Endothelial cell (in vitro differentiated cells): ENCODE measurements around the gene GRAMD4. TPM values are rescaled to one million over a fixed set of nuclear protein-coding genes. Genes with fewer than 3 reads are reported as not detected.

Experiments
- DNase-seq: peaks from one replicate; pipeline ENCODE4 v3.0.0; 2021; ENCODE audit warnings: low spot score
- H3K27ac Mint-ChIP-seq: one replicate; pipeline ENCODE4 v1.8.0; 2021; ENCODE audit warnings: mixed read lengths, inconsistent platforms; ENCODE audit not compliant: unreplicated experiment
- H3K27me3 Mint-ChIP-seq: one replicate; pipeline ENCODE4 v1.8.0; 2021; ENCODE audit warnings: mild to moderate bottlenecking, moderate library complexity, mixed read lengths, inconsistent platforms; ENCODE audit not compliant: unreplicated experiment
- H3K36me3 Mint-ChIP-seq: one replicate; pipeline ENCODE4 v1.8.0; 2021; ENCODE audit warnings: mild to moderate bottlenecking, low read depth, mixed read lengths, inconsistent platforms; ENCODE audit not compliant: unreplicated experiment
- H3K4me1 Mint-ChIP-seq: one replicate; pipeline ENCODE4 v1.8.0; 2021; ENCODE audit warnings: mild to moderate bottlenecking, mixed read lengths, inconsistent platforms; ENCODE audit not compliant: unreplicated experiment
- H3K4me3 Mint-ChIP-seq: one replicate; pipeline ENCODE4 v1.8.0; 2021; ENCODE audit warnings: mild to moderate bottlenecking, mixed read lengths, inconsistent platforms; ENCODE audit not compliant: unreplicated experiment
- H3K9me3 Mint-ChIP-seq: one replicate; pipeline ENCODE4 v1.8.0; 2021; ENCODE audit warnings: mixed read lengths, inconsistent platforms; ENCODE audit not compliant: unreplicated experiment
- total RNA-seq: library from RNA; stranded (reverse); fragmentation: NEBNext Ultra II Directional; extraction: Animal tissue kit (Norgen Biotek cat#: 25700); gene quantifications from one replicate; pipeline ENCODE4 v1.2.1, GENCODE V29; 2021; ENCODE audit not compliant: unreplicated experiment
- TF ChIP-seq, protein P1 (sequence below): fragments of 200-600 bp; sonication (generic); IDR thresholded peaks from one replicate; pipeline ENCODE4 v1.5.0; 2021; ENCODE audit warnings: antibody characterized with exemption; ENCODE audit not compliant: unreplicated experiment

The GRAMD4 gene
- total RNA-seq, 1 donor from 2014 or later = 42.7 TPM

DNA sequence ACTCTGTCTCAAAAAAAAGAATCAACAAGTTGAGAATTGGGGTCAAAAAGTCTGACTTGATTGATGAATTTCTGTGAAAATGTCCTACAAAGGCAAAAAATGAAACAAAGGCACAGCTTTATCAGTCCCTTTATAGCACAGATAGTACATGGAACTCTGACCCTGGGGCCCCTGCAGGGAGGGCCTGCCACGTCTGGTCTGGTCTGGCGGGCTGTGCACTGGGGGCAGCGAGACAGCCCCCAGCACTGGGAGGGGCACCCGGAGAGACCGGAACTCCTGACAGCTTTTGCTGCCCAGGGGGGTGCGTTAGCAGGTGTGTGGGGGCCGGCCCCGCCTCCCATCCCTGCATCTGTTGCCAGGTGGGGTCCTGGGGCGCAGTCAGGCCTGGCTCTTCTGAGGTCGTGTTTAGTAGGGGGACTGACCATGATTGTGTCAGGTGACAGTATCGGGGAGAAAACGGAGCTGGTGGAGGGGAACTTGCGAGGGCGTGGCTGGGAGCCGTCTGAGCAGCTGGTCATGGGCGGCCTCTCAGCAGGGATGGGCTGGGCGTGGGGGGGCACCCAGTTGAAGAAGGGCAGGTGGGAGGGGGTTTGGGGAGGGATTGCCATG lies 51.7 kb downstream of the GRAMD4 start:
- no peak overlapping the region for H3K4me3 Mint-ChIP-seq
- DNase-seq = no peak
- H3K4me1 Mint-ChIP-seq = no peaks in the 10 kb centered on the region
- no peaks in the 10 kb centered on the region for H3K9me3 Mint-ChIP-seq
- no peak overlapping the region for H3K27ac Mint-ChIP-seq
- TF ChIP-seq, protein P1, sequence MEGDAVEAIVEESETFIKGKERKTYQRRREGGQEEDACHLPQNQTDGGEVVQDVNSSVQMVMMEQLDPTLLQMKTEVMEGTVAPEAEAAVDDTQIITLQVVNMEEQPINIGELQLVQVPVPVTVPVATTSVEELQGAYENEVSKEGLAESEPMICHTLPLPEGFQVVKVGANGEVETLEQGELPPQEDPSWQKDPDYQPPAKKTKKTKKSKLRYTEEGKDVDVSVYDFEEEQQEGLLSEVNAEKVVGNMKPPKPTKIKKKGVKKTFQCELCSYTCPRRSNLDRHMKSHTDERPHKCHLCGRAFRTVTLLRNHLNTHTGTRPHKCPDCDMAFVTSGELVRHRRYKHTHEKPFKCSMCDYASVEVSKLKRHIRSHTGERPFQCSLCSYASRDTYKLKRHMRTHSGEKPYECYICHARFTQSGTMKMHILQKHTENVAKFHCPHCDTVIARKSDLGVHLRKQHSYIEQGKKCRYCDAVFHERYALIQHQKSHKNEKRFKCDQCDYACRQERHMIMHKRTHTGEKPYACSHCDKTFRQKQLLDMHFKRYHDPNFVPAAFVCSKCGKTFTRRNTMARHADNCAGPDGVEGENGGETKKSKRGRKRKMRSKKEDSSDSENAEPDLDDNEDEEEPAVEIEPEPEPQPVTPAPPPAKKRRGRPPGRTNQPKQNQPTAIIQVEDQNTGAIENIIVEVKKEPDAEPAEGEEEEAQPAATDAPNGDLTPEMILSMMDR = no peak
- peaks cover 5% of the 10 kb centered on the region for H3K36me3 Mint-ChIP-seq
- H3K27me3 Mint-ChIP-seq = peaks cover 2% of the 10 kb centered on the region

DNA sequence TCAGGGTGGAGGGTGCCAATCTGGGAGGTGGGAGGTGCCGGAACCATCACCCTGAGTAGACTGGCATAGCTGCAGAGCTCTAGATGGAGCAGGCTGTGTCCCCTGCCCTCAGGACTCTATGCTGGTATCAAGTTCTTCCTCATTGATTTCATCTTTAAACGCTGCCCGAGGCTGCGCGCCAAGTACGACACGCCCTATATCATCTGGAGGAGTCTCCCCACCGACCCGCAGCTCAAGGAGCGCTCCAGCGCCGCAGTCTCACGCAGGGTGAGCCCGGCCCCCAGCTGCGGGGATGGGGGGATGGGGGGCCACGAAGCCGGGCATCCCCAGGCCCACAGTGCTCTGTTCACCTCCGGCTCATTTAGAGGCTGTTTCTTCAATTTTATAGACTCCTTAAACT lies 52.5 kb downstream of the GRAMD4 start:
- Mint-ChIP-seq H3K4me3 (no peak overlapping the region), H3K9me3 (no peaks in the 10 kb centered on the region)

DNA sequence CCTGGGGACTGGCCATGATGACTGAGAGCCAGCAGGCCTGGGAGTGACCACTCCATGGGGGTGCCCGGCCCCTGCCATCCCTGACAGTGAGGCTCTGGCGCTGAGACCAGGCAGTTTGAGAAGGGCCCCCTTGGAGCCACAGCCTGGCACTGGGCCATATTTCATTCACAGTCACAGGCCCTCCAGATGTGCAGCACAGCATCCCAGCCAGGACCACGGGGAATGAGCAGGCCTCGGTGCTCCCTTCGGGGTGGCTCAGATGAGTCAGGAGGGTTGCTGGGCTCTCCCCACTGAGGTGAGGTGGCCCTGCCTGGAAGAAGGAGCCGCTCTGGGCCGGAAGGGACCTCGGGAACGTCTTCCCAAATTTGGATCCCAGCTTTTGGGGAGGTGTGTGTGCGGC lies 53.0 kb downstream of the GRAMD4 start:
- peaks cover 5% of the 10 kb centered on the region for H3K36me3 Mint-ChIP-seq
- H3K27ac Mint-ChIP-seq = no peak overlapping the region
- DNase-seq = no peak
- H3K27me3 Mint-ChIP-seq = peaks cover 4% of the 10 kb centered on the region
- no peak overlapping the region for H3K4me3 Mint-ChIP-seq
- no peaks in the 10 kb centered on the region for H3K4me1 Mint-ChIP-seq
- H3K9me3 Mint-ChIP-seq = no peaks in the 10 kb centered on the region
- TF ChIP-seq, protein P1 = no peak

More for the DNA sequence above, 52.5 kb downstream of the GRAMD4 start:
- TF ChIP-seq, protein P1 = no peak
- peaks cover 4% of the 10 kb centered on the region for H3K27me3 Mint-ChIP-seq
- DNase-seq = no peak
- H3K36me3 Mint-ChIP-seq = peaks cover 5% of the 10 kb centered on the region
- no peak overlapping the region for H3K27ac Mint-ChIP-seq
- H3K4me1 Mint-ChIP-seq = no peaks in the 10 kb centered on the region

DNA sequence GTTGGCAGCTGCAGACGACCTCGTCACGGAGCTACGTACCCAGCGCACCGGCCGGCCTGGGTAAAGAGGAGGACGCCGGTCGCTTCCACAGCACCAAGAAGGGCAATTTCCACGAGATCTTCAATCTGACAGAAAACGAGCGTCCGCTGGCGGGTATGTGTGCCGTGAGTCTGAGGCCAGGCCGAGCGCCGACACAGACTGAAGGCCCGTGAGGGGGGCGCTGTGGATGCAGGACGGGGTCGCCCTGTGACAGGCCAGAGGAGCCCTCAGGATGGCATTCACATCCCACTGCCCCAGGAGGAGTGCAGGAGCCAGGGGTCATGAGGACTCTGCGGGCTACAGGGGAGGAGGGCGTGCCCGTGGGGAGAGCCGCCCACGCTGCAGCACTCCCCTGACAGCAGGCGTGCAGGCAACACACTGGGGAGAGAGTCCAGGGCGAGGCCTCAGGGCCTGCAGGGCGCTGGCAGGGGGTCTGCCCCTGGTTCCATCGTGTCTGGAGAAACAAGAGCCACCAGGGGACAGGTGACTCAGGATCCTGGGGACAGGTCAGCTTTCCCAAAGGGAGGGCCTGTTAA lies 53.6 kb downstream of the GRAMD4 start:
- H3K27me3 Mint-ChIP-seq = peaks cover 3% of the 10 kb centered on the region

DNA sequence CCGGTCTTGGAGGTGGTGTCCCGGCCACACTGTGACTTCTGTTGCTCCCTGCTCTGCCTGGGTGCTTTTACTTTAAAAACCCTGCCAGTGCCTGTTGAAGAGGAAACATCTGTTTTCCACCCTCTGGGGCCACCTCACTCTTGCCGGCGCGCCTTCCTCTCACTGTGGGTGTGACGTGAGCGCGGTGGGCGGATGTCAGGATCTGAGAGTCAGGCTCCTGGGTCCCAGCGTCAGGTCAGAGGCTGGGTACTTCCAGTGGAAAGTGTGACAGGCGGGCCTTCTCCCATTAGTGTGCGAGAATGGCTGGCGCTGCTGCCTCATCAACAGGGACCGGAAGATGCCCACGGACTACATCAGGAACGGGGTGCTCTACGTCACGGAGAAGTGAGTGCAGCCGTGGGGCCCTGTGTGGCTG lies 54.2 kb downstream of the GRAMD4 start:
- Mint-ChIP-seq H3K27me3 (peaks cover 2% of the 10 kb centered on the region), H3K4me1 (no peaks in the 10 kb centered on the region), H3K27ac (no peak overlapping the region), H3K36me3 (no peaks in the 10 kb centered on the region), H3K9me3 (no peaks in the 10 kb centered on the region), H3K4me3 (no peak overlapping the region)
- TF ChIP-seq, protein P1 = no peak
- DNase-seq = no peak

More for the DNA sequence above, 53.6 kb downstream of the GRAMD4 start:
- no peak for DNase-seq
- Mint-ChIP-seq H3K4me3 (no peak overlapping the region), H3K9me3 (no peaks in the 10 kb centered on the region), H3K27ac (no peak overlapping the region), H3K36me3 (peaks cover 3% of the 10 kb centered on the region), H3K4me1 (no peaks in the 10 kb centered on the region)
- TF ChIP-seq, protein P1 = no peak
